ENCODE results near the gene TTC21A.

TTC21A gene

DNA sequence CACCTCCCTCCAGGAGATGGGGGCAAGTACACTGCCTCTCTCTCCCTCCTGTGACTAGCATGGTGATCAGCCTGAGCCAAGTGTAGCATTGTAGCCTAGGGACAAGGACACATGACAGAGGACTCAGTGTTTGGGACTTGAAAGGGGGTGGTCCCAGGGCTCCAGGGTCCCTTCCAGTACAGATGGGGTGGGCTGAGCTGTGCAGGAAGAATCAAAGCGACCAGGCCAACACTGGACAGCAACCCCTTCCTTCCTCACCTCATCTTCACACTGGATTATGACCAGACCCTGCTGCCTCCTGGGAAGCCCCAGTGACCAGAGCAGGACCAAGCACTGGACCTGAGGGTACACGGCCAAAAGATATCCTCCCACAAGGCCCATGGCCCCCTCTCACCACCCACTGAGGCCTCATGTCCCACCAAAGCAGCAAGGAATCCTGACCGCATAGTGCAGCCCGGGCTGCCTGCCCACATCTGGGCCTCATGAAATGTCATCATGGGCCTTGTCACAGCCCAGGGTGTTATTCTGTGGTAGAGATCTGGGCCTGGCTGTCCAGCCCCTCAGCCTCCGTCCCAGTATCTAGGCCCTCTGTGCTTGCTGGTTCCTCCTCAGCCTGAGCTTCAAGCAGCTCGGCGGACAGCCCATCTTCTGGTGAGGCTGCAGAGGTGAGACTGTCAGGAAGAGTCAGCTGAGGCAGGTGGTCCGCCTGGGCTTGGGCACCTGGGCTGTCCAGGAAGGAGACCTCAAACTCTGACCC is 9.6 kb upstream of the TTC21A start:
- DNase-seq (ENCODE audit: low read depth): no peak

DNA sequence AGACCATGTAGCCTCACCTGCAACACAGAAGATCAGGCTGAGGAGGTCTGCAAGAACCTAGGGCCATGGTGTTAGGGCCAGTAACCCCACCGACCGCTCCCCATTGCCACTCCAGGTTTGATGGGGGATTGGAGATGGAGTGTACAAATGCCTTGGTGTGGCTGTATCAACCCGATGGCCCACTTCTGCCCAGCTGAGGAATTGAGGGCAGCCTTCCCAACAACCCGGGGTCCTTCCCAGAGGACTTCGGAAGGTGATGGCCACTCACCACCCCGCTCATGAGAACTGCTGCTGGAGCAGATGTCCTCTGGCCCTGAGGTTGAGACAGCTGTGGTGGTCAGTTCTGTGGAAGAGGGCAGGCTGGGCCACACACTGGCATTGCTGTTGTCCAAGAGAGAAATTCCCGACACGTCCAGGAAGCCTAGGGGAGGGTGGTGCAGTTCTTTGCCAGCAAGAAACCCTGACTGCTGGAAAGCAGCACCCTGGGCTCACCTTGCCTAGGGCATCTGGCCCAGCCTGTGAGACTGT is 8.9 kb upstream of the TTC21A start:
- DNase-seq (ENCODE audit: low read depth): no peak

DNA sequence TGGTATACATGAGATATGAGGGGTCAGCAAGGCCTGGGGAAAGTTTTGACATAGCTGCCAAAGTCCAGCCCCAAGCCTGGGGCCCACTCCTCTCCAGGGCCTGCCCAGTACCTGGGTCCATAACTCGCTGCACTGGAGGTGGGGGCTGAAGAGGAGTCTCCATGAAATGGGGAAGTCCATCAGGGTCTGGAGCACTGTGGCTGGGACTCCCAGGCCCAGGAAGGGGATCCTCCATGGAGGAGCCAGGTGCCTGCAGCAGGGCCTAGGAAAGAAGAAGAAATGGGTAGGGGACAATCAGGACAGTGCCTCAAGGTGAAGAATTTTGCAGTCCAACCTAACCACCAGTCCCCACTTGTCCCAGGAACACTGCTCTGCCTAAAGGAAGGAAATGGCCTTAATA is 8.2 kb upstream of the TTC21A start:
- DNase-seq (ENCODE audit: low read depth): no peak

DNA sequence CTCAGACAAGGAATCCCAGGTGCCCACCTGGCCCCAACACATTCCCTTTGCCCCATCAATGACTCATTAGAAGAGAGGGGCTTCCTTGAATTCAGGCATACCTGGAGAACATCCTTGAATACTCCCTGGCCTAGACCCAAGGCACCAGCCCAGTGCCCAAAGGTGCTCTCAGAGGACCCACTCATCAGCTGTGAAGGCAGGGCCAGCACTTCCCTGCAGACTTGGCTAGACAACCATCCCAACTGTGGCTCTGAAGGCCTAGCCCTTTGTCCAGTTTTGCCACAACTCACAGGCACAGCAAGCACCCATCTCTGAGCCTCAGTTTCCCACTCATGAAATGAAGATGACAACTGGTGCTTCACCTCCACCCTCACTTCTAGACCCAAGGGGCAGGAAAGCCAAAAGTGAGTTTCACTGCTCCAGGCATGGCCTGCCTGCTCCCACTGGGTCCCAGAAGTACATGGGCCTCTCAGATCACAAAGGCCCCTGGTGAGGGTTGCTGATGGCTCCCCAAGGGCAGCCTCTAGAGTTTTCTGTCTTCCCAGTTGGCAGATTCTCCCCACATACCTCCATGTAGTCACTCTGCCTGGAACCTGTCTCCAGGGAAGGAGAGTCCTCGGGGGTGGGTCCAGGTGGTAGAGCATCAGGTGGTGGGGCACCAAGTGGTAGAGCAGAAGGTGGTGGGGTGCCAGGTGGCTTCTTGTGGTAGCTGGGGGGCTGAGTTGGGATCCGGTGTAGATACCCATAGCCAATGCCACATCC is 7.6 kb upstream of the TTC21A start:
- DNase-seq (ENCODE audit: low read depth): no peak

DNA sequence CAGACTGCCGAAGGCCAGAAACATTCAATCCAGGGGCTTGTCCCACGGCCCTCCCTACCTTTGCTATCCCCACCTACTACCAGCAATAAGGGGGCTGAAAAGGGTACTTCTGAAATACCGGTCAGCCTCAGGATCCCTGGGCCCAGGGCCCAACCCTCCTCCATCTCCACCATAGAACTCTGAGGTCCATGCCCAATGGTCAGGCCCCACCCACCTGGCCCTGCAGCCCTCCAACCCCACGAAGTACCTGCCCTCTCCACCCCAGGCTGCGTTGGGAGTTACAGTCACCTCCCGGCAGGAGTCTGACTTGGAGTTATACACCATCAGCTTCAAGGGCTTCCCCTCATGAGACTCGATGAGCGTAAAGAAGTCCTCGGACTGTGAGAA is 7.0 kb upstream of the TTC21A start:
- no peak for DNase-seq (ENCODE audit: low read depth)

DNA sequence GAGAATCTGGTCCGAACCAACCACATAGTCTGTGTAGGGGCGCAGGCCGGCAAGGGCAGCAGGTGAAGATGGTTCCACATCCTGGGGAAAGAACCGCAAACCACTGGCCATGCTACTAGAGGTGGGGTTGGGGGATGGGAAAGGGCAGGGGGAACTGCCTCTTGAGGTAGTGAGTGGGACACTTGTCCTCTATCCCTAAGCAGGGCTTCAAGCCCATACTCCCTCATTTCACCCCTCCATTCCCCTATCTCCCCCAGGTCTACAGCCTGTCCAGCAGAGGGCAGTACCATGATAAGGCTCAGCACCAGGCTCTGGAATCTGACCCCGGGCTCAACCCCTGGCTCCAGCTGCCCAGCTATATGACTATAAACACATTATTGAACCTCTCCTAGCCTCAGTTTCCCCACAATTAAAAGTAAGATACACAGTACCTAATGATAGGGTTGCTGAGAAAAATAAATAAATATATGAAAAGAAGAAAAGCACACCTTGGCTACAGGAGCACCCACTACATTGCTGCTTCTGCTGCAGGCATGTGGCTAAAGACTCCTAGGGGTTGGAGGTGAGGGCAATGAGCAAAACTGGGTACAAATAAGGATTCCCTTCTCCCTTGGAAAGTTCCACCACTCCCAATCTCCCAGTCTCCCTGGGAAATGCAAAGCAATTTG is 6.3 kb upstream of the TTC21A start:
- DNase-seq (ENCODE audit: low read depth): peak; percentile 38

DNA sequence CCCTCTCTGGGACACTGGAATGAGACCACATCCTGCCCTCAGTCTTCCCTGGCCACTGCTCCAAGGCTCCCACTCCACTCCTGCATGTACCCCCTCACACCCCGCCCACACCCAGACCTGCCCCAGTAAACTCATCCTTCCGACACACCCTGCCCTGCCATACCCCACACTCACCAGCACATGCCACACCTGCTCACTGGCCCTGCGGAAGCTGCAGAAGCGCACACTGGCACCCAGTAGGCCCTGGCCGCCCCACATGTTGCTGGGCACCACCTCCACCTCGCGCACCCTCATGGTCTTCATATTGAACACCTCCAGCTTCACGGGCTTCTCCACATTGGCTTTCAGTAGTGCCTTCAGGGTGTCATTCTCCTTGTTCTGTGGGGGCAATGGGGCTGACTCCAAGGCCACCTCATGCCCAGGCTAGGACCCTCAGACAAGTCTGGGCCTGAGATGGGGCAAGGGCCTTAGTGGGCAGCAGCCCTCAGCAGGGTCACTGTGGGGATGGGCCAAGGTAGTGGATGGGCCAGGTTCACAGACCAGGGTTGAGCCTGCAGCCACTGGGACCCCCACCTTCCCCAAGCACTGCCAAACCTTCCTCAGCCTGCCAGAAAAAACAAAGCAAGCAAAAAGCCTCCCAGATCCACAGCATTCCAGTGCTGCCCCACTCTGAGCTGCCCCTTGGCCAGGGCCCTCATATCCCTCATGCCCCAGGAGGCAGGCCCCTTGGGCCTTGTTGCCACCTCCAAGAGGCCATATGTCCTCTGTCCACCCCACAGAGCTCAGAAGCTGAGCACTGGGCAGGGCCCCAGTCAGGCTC is 4.8 kb upstream of the TTC21A start:
- DNase-seq (ENCODE audit: low read depth): no peak

DNA sequence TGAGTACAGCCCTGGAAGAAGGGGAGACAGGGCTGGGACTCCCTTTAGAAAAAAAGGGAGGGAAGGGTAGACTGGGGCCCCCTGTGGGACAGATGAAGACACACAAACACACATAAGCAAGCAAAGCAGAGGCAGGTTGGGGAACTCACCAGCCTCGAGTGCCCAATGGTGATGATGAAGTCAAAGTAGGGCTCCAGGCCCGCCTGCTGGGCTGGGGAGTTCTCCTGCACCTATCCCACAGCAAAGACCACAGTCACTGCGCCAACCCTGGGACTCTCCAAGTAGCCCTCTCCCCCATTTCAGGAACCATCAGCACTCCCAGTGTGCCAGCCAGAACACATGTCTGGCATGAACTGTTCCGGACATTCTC is 4.2 kb upstream of the TTC21A start:
- DNase-seq (ENCODE audit: low read depth): no peak

DNA sequence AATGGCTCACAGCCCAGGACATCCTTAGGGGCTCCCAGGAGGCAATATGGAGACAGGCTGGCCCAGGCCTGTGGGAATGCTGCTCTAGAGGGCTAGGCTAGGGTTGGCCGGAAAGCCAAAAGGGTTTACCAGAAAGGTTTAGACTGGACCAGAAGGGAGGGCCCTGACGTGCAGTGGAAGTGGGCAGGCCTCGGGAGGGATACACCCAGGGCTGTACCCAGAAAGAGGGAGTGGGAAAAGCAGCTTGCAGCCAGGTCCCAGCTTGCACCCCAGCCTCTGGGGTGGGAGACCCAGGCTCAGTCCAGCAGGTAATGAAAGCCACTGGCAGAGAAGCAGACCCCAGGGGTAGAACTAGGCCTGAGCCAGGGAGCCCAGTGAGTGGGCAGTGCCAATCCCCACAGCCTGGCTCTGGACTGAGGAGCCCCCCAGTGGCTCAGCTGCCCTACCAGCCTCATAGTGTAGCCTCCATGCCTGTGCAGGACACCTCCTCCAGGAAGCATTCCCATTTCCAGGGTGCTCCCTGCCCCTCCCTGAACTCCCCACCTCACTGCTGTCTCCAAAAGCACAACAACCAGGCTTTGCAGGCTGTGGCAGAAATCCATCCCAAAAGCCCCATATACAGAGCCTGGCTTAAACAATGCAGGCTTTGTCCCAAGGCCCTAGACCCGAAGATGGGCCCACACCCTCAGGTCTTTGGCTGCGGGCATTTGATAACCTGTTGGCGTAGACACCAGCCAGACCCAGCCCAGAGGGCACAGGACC is 3.5 kb upstream of the TTC21A start:
- DNase-seq (ENCODE audit: low read depth): no peak

DNA sequence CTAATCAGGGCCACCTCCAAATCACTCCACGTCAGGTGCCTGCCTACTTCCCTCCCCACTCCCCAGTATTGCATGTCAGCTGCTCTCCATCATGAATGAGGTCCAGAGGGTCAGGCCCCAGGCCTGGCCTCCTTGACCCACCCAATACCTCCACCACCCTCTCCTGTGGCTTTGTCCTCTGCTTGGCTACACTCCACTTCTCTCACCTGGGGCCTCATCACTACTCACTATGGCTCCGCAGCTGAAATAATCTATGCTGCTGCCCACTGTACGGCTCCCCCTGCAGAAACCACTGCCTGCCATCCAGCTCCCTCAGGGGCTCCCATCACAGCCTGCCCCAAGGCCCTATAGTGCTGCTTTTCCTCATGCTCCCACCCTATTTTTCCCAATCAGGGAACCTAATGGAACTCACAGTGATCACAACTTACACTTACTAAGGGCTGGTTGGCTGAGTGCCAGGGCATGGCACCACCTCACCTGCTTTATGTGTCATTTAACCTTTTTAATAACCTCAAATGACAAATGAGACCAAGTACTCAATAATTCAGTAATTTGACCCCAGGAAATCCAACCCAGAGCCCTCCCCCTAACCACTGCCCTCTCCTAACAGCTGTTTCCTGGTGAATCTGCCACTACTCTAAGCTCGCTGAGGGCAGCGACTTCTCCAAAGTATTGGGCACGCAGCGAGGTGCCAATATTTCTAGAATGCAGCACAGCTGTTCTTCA is 2.4 kb upstream of the TTC21A start:
- DNase-seq (ENCODE audit: low read depth): no peak

DNA sequence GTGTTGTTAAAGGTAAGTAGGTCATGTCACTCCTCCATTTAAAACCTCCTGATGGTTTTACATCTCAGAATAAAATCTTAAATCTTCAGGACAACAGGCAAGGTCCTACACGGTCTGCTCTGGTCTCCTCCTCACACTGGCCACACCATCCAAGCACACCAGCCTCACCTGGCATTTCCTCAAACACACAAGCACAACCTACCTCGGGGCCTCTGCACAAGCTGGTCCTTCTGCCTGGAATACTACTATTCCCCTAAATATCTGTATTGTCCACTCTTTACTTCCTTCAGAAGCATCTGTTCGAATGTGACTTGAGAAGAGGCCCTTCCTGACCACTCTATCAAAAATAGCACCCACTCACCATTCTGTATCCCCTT is 1.8 kb upstream of the TTC21A start:
- DNase-seq (ENCODE audit: low read depth): no peak

DNA sequence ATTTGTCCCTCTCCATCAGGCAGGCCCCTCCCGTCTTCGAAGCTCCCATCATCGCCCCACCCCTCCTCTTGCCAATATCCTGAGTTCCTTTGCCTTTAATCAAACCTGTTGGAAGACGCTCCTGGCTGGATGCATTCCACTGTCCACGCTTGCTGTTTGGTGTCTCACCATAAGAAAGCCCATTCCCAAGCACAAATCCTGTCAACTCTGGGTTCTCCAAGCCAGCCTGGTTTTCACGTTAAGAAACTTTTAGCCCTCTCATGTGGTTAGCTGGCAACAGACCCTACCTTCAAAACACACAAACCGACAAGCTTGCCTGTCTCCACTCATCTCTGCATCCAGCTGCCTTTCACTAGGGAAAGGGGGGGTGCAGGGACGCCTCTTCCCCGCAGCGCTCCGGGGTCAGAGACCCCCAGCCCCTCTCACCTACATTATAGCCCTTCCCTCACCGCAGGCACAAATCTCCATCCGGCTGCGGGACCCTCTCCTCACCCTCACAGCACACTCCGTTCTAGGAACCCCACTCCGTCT is 1.1 kb upstream of the TTC21A start:
- peak; percentile 42 for DNase-seq (ENCODE audit: low read depth)

DNA sequence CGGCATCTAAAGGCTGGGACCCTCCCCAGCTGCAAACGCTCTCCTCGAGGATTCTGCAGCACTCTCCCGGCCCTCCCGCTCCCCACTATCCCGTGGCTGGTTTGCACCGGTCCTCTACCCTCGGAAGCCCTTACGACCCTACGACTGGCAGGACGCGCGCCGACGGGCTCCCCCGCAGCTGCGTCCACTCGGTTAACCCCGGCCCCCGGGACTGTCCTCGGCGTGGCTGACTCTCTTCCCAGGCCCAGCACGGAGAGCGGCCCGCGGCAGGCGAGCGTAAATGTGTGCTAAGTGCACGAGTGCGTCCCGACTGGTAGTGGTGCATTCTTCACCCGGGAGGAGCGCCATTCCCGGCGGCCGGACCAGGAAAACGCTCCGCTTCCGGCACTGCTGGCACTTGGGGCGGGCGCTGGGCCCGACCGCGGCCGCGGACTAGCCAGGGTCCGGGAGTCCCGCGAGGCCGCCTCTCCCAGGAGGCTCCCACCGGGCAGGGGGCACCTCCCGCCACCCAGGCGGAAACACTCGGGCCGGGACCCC is 561 bp upstream of the TTC21A start:
- peak; percentile 45 for DNase-seq (ENCODE audit: low read depth)

DNA sequence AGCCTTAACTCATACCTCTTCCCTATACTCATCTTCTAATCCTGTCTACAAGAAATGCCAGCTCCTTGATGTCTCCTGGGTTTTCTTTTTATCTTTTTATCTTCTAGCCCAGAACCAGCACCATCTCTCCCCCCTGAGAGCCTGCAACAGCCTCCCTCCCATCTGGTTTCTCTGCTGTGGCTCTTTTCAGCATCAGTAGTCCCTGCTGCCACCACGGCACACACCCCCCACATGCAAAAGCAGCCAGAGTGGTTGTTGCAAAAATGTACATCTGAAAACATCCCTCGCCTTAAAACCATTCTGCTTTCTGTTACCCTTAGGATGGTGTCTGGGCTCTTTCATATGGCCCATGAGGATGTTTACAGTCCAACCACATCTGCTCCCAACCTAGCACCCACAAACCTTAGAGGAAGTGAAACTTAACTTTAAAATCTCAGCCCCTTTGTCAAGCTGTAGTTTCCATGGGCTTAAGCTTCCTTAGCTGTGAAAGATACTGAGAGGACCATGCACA is 775 bp downstream of the TTC21A start:
- DNase-seq (ENCODE audit: low read depth): no peak

DNA sequence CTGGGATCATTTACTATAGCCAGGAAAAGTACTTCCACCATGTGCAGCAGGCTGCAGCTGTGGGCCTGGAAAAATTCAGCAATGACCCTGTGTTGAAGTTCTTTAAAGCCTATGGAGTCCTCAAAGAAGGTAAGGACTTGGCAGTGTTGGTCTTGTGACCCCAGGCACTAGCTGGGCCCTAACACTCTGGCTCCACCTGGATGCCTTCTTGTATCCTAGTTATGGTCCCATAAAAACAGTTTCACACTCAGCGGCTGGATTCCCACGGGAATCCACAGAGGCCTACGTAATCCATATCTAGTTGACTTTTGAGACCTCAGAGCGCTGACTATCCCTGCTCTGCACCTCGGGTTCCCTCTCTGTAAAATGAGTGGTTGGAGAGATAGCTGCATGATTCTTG is 1.6 kb downstream of the TTC21A start:
- DNase-seq (ENCODE audit: low read depth): no peak

DNA sequence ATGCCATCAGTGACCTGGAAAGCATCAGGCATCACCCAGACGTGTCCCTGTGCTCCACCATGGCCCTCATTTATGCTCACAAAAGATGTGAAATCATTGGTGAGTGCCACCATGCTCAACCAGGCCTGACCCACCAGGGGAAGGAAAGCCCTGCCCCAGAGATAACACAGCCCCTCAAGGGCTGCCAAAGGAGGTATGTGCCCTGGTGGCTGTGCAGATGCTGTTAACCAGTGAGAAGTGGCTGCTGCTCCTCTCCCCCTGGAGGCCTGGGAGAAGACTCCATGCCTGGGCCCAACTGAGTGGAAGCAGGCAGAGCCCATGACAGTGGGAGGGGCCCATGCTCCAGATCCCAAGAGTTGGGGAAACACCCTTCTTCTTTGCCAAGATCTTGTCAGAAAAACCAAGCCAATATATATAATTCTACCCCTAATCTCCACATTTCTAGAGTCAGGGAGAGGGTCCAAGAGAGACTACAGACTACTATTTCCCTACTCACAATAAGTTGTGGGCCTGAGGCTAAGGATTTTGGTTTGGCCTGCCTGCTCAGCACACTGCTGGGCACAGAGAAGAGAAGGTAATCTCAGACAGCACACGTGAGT is 2.7 kb downstream of the TTC21A start:
- DNase-seq (ENCODE audit: low read depth): no peak

DNA sequence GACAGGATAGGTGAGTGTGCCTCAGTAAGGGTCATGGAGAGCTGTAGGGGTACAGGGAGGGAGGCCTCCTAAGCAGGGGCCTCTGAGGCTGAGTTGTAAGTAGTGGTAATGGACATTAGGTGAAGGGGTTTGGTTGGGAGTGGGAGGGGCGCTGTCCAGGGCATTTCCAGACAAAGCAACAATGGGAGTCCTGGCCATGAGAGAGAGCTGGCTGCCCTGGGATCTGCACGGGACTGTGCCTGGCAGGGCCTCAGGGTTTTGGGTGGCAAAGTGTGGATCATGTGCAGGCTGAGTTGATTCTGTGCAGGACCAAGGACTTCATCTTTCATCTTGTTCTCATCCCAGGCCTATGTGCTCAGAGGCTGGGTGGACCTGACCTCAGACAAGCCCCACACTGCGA is 4.6 kb downstream of the TTC21A start:
- DNase-seq (ENCODE audit: low read depth): no peak

DNA sequence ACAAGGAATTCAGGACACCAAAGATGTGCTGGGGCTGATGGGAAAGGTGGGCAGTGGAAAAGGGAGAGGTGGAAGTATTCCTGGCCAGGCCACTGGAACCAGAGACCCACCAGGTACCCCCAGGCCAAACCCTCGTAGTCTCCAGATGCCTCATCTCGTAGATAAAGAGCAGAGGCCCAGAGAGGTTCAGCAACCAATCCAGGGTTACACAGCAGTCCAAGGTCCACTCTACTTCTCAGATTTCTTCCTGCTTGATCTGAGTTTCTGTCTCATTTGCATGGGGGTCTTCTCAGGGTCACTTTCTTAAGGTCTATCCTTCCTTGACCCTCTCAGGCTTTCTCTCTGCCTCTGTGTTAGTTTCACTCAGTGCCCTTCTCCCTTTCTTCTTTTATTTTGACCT is 5.1 kb downstream of the TTC21A start:
- DNase-seq (ENCODE audit: low read depth): no peak

DNA sequence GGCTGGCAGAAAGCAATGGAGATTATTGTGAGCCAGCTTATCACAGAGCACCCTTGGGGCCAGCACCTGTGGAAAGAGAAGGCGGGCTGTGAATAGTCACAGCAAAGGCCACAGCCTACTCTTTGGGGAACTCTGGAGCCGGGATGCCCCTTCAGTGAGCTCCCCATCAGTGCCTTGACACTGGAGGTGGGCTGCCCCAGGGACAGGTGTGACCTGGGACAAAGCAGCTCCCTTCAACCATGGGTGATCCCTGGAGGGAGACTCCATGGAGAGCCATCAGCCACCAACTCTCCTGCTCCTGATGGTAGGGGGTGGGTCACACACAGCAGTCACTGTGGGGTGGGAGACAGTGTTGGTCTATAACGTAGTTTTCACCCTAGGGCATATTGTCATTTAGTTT is 5.8 kb downstream of the TTC21A start:
- no peak for DNase-seq (ENCODE audit: low read depth)

DNA sequence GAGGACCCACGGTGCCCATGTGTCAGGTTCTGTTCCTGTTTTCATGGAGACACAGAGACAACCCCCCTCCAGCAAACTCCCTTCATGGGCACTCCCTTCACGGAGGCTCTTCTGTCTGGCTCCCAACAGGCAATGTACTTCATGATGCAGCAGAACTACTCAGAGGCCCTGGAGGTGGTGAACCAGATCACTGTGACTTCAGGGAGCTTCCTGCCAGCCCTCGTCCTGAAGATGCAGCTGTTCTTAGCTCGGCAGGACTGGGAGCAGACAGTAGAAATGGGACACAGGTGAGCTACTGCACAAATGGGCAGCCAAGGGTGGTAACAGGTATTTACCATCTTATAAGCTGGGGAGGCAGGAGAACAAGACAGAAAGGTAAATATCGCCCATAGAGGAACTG is 7.0 kb downstream of the TTC21A start:
- no peak for DNase-seq (ENCODE audit: low read depth)

Measured in amniotic epithelial cell (primary cell).